GM21723 (cell line): ENCODE results near the gene GRIK5.
"Not testable (repeated sequence)": the region's sequence is repeated elsewhere in the genome, so short reads cannot be mapped to it uniquely, and the experiment has no call there.

Source experiments
- ATAC-seq: cut with Tn5 transposase; IDR thresholded peaks from one replicate; pipeline ENCODE4 v1.9.1; 2021; ENCODE audit warnings: mild to moderate bottlenecking, moderate library complexity; ENCODE audit not compliant: unreplicated experiment

The GRIK5 gene

GRCh38 chr19:42051166-42052115 lies 18.6 kb downstream of the GRIK5 start:
- ATAC-seq = no peak

DNA sequence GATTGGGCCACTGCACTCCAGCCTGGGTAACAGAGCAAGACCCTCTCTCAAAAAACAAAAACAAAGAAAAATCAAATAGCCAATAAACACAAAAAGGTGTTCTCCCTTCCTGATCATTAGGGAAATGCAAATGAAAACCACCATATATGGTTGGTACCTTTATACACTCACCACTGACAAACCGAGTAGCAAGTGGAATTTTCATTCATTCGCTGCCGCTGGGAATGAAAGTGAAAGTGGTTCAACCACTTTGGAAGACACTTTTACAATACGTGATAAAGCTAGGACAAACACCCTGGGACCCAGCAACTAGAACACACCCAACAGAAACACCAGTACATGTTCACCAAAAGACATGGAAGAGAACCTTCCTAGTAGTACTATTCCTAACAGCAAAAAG lies 21.0 kb downstream of the GRIK5 start:
- no peak for ATAC-seq

- ATAC-seq = no peak
Observed at GRCh38 chr19:42045575-42045974, 24.4 kb downstream of the GRIK5 start.

- no peak for ATAC-seq
Observed at GRCh38 chr19:42042455-42043170, 27.4 kb downstream of the GRIK5 start.

DNA sequence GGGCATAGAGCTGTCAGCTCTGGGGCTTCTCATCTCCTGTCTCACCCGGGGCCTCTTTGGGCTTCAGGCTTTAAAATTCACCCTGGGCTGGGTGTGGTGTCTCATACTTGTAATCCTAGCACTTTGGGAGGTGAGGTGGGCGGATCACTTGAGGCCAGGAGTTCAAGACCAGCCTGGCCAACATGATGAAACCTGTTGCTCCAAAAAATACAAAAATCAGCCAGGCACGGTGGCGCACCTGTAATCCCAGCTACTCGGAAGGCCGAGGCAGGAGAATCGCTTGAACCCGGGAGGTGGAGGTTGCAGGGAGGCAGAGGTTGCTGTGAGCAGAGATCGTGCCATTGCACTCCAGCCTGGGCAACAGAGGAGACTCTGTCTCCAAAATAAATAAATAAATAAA lies 29.5 kb downstream of the GRIK5 start:
- ATAC-seq = not testable (repeated sequence)

DNA sequence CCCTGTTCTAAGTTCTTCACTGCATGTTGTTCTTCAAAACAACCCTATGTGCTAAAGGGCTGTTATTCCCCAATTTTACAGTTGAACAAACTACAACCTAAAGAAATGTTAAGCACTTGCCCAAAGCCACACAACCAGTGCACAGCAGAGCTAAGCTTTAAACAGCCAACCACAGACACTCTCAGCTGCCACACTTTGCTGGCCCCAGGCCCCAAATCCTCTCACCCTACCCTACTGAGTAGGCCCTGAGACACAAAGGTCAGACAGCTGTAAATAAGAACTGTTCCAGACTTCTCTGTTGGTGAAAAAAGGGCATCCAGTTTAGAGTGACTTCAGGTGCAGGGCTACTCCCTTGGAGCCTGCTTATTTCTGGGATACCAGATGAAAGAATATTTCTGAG lies 30.0 kb downstream of the GRIK5 start:
- no peak for ATAC-seq

GRCh38 chr19:42038666-42039065 lies 31.3 kb downstream of the GRIK5 start:
- no peak for ATAC-seq

GRCh38 chr19:42037649-42038048 lies 32.4 kb downstream of the GRIK5 start:
- no peak for ATAC-seq

GRCh38 chr19:42034640-42035391 lies 35.2 kb downstream of the GRIK5 start:
- not testable (repeated sequence) for ATAC-seq

DNA sequence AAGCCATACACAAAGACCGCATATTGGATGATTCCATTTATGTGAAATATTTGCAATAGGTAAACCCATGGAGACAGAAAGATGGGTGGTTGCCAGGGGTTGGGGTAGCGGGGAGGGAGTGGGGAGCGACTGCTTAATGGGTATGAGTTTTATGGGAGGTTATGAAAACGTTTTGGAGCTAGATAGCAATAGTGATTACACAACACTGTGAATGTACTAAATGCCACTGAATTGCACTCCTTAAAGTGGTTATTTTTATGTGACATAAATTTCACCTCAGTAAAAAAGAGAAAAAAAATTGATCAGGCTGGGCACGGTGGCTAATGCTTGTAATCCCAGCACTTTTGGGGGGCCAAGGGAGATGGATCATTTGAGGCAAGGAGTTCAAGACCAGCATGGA lies 36.6 kb downstream of the GRIK5 start:
- ATAC-seq = no peak

DNA sequence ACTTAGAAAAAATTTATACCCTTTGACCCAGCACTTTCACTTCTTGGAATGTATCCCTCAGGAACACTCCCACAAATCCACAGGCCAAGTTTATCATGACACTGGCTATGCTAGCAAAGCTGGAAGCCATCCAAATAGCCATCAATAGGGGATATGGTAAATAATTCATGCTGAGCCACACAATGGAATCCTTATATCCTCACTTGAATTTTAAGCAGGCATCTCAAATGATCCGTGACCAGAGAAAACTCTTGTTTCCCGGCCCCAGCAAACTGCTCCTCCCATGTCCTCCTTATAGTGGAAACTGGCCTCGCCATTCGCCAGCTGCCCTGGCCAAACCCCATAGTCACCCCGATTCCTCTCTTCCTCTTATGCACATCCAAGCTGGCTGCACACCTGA lies 37.6 kb downstream of the GRIK5 start:
- ATAC-seq = no peak

DNA sequence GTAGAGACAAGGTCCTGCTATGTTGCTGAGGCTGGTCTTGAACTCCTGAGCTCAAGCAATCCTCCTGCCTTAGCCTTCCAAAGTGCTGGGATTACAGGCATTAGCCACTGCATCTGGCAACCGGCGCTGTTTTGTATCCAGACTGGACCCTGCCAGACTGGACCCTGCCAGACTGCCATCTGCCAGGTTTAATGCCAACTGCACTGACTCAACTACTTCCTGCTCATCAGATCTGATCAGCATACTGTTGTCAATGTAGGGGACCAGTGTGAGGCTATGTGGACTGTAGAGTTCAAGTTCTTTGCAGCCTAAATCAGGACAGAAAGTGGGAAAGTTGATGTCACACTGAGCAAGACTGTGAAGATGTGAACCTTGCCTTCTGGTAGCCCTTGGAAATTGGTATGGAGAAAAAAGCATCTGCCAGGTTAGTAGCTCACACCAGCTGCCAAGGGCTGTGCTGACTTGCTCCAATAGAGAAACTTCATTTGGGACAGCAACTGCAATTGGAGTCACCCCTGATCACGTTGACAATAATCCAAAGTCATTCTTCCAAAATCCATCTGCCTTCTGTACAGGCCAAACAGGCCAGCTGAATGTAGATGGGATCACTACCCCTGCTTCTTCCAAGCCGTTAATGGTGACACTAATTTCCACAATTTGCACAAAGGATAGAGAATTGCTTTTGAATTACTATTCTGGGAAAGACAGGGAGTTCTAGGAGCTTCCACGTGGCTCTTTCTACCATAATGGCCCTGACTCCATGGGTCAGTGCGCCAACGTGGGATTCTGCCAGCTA lies 39.2 kb downstream of the GRIK5 start:
- ATAC-seq = no peak

DNA sequence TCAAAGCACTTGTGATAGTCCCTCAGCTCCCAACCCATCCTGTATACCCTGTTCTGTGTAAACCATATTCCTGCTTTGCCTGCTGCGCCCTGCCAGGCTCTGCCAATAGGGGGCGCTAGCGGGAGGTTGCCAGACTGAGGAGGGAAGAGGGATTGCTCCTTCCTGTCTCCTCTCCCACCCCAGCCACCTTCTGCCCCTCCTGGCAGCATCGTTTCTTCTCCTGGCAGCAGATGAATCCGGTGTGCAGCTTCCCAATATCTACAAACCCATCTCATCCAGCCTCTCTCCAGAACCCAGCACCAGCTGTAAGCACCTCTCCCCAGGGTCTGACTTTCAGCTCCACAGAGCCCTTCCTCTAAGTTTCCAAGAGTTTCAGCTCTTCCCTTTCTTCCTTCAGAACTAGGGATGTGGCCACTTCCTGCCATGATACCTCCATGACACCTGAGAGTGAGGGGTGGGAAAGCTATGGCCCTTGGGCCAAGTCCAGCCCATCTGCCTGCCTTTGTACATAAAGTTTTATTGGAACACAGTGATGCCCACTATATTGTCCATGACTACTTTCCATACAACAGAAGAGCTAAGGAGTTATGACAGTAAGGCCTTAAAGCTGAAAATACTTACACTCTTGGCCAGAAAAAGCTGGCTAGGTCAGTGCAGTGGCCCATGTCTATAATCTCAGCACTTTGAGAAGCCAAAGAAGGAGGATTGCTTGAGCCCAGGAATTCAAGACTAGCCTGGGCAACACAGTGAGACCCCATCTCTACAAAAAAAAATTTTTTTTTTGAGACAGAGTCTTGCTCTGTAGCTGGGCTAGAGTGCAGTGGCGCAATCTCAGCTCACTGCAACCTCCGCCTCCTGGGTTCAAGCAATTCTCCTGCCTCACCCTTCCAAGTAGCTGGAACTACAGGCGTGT lies 41.4 kb downstream of the GRIK5 start:
- ATAC-seq = no peak

DNA sequence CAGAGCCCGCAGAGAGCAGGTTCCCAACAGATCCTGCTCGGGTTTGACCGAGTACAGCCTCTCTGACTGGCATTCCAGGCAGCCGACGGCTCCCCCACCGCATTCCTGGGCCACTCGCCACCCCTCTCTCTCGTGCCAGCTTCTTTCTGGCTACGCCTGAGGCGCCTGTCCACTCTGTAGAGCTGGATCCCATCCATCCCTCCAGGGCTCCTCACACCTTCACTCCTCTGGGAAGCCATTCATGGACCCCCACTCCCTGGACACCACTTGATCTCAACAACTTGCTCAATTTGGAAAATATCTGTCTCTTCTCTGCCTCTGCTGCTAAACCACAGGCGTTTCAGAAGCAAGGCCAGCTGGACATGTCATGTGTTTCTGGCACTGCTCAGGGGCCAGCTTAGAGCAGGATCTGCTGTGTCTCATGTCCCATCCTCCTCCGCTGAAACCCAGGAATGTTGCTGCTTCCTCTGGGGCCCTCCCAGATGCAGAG lies 45.3 kb downstream of the GRIK5 start:
- ATAC-seq = no peak

DNA sequence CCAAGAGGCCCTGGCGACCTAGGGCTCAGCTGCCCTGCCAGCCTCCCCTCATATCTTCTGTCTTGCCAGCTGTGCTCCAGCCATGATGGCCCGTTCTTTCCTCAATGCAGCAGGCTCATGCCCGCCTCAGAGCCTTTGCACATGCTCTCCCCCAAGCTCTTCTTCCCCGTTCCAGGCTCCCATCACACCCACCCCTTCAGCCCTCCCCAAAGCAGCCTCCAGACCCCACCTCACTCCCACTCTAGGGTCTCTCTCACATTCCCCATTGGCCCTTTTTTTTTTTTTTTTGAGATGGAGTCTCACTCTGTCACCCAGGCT lies 46.1 kb downstream of the GRIK5 start:
- no peak for ATAC-seq

DNA sequence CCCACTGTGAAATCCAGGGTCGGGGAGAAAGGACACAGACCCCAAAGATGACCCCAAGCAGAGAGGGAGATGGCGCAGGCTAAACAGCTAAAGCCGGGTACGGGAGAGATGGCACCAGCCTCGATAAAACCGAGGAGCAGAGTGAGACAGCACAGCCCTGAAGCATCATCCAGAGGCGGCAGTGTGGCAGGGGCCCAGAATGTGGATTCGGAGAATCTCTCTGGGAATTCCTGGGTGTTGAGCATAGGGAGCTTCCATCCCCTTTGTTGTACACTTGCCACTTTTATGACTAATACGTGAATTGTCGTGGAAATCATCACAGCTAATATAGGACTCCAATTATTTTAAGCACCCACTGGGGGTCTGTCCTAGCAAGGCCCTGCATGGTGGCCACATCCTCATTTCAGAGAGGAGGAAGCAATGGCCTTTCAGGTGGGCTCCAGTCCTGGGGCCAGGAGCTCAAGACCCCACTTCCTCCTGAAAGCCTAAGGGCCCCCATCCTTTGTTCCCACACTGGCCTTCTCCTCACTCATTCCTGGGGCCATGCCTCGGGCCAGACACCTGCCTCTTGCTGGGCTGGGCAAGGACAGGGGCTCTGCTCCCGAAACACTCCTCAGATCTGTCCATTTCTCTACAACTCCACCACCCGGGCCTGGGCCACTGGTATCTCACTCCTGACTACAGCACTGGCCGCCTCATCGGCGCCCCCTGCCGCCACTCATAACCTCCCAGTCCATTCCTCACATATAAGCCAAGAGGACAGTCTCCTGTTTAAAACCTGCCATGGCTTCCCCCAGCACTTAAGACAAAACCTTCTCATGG lies 46.7 kb downstream of the GRIK5 start:
- no peak for ATAC-seq

DNA sequence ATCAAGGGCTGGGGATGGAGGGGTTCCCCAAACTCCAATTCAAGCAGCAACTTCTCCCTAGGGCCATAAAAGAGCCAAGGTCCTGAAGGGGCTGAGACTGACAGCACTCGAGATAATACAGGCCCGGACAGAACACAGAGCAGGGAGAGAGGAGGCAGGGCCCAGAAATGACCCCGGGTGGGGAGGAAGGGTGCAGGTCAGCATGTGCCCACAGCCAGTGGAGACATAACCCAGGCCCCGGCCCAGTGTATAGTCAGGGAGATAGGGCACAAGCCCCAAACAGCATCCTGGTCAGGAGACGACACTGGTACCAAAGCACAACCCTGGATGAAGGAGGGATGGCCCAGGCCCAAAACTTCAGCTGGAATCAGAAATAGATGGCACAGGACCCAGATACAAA lies 47.4 kb downstream of the GRIK5 start:
- no peak for ATAC-seq

DNA sequence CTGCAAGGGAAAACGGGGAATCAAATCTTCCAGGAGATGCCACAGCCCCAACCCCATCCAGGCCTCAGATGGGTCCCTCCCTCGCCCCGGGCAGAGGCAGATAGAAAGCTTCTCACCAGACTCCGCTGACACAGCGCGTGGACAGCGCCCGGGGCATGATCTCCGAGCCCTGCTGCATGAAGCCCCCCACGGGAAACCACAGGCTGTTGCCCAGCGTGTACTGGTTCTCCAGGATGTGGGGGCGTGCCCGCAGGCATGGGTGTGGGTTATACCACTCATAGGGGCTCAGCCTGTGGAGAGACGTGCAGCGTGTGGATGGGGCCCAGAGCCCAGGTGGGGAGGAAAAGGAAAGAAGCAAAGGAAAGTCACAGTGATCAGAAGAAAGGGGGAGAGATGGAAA lies 48.8 kb downstream of the GRIK5 start:
- ATAC-seq = no peak
